Sigmoid colon (tissue), 7 donors: ENCODE measurements around the gene CBARP. TPM values are rescaled to one million over a fixed set of nuclear protein-coding genes. Genes with fewer than 3 reads are reported as not detected.
A peak's percentile ranks its signal among the peaks of the same experiment; 100 is the strongest.

Source experiments
- DNase-seq: peaks from one replicate; pipeline ENCODE4 v3.0.0-alpha.2; 2019
- H3K27ac ChIP-seq, 4 donors: fragments of 200-600 bp; sonication (generic); one replicate each; pipeline ENCODE4 v1.5.1; 2016 to 2019; ENCODE audit warnings: mild to moderate bottlenecking in 1 of 4
- H3K27me3 ChIP-seq, 3 donors: fragments of 200-600 bp; sonication (generic); one replicate each; pipeline ENCODE4 v1.5.1; 2019; ENCODE audit warnings: mild to moderate bottlenecking in 1 of 3
- H3K36me3 ChIP-seq, 4 donors: fragments of 200-600 bp; sonication (generic); one replicate each; pipeline ENCODE4 v1.5.1; 2016 to 2019
- H3K4me1 ChIP-seq, 4 donors: fragments of 200-600 bp; sonication (generic); one replicate each; pipeline ENCODE4 v1.5.1; 2017 to 2019
- H3K4me3 ChIP-seq, 4 donors: fragments of 200-600 bp; sonication (generic); one replicate each; pipeline ENCODE4 v1.5.1; 2017 to 2019; ENCODE audit warnings: mild to moderate bottlenecking in 2 of 4, moderate library complexity in 1 of 4
- H3K9me3 ChIP-seq, 4 donors: fragments of 200-600 bp in 3 of 4; sonication (generic) in 3 of 4; one replicate each; pipeline versions ENCODE4 v1.5.1 to v1.6.1; 2013 to 2019
- CTCF ChIP-seq, 4 experiments: fragments of 450-650 bp in 3 of 4; fragments of 200-600 bp in 1 of 4; IDR thresholded peaks; one replicate each; pipeline ENCODE4 v1.5.1; 2016 to 2019; ENCODE audit warnings: antibody characterized with exemption in 4 of 4, mild to moderate bottlenecking in 3 of 4, moderate library complexity in 2 of 4
- EP300 ChIP-seq, 4 donors: sonication (generic); formaldehyde crosslinking; IDR thresholded peaks; one replicate each; pipeline ENCODE4 v1.6.1; 2017; ENCODE audit warnings: antibody characterized with exemption in 4 of 4
- POLR2A ChIP-seq, 2 donors: fragments of 450-650 bp; IDR thresholded peaks; one replicate each; pipeline ENCODE4 v1.6.1; 2016; ENCODE audit warnings: antibody characterized with exemption in 2 of 2, mild to moderate bottlenecking in 2 of 2, moderate library complexity in 2 of 2
- POLR2AphosphoS5 ChIP-seq, 4 donors: sonication (generic); formaldehyde crosslinking; IDR thresholded peaks; one replicate each; pipeline ENCODE4 v1.6.1; 2017; ENCODE audit warnings: antibody characterized with exemption in 4 of 4
- WGBS, 2 donors: extraction: QIAGEN DNeasy Blood & Tissue Kit; methylation state at CpG; one replicate each; pipeline ENCODE4 v1.1.7; 2013; 5-methylcytosine and 5-hydroxymethylcytosine counted together
- intact Hi-C: fragments of 100-400 bp; cut with DNase I; formaldehyde crosslinking; loops from one replicate; pipeline ENCODE4 v1.15.1; 2023
- polyA plus RNA-seq, 3 donors: library from polyadenylated mRNA; stranded (reverse); fragments of 200-250 nt; gene quantifications; one replicate each; pipeline ENCODE4 v1.2.3, GENCODE V29; 2013
- total RNA-seq, 4 donors: library from RNA; depleted of rRNA; stranded (reverse); fragments of >200 nt; gene quantifications; one replicate each; pipeline ENCODE4 v1.1.0, GENCODE V29; 2016
- donor health status: healthy with polysubstance abuse.
- donor health status: Bipolar disorder and iron deficiency.
- donor health status: healthy.

CBARP gene
- total and polyA plus RNA-seq, 7 donors = 0.36 to 0.82 (median 0.59) TPM; not detected in 3

- intact Hi-C loops = no loop called here
- DNase-seq = no peak
- peaks cover 35 to 42% (median 41%) of the 10 kb centered on the region in 4 donors for H3K36me3 ChIP-seq
- TF ChIP-seq EP300 (IDR thresholded peaks at IDR 0.05) (peak in 1 of 4 donors; percentile 40), POLR2A (IDR thresholded peaks at IDR 0.05) (no peak)
- WGBS, 2 donors = 9 to 25% methylated on average over 8 of the region's 8 CpGs
- peaks cover 0 to 90% (median 88%) of the 10 kb centered on the region in 4 donors for H3K4me1 ChIP-seq
- no peaks in the 10 kb centered on the region for H3K27me3 ChIP-seq
- H3K27ac ChIP-seq = peak overlapping the region; percentile 94 to 100 (median 97)
- peak overlapping the region; percentile 38 to 94 (median 74) for H3K4me3 ChIP-seq
- no peaks in the 10 kb centered on the region for H3K9me3 ChIP-seq
Observed at GRCh38 chr19:1270213-1270853, 32.5 kb upstream of the CBARP start.

- 0 to 1% methylated on average over 64 of the region's 64 CpGs for WGBS, 2 donors
- TF ChIP-seq POLR2AphosphoS5 (IDR thresholded peaks at IDR 0.05) = peak; percentile 8 to 68 (median 46)
- no peak for TF ChIP-seq EP300 (IDR thresholded peaks at IDR 0.05)
- Histone ChIP-seq H3K4me1 (peaks cover 0 to 90% (median 87%) of the 10 kb centered on the region in 4 donors), H3K9me3 (no peaks in the 10 kb centered on the region), H3K36me3 (peaks cover 32 to 39% (median 37%) of the 10 kb centered on the region in 4 donors), H3K4me3 (peak overlapping the region; percentile 38 to 94 (median 74)), H3K27me3 (no peaks in the 10 kb centered on the region), H3K27ac (peak overlapping the region; percentile 94 to 100 (median 97))
- DNase-seq = peak; percentile 95
- intact Hi-C loops = loop anchor here (10.0 kb wide), 1 partner anchor 695 kb away; the partner anchor contains the start of gene BSG
Observed at GRCh38 chr19:1269478-1270212, 31.8 kb upstream of the CBARP start.

- intact Hi-C loops = loop anchor here (10.0 kb wide), 1 partner anchor 694 kb away; the partner anchor contains the start of gene BSG
Observed at GRCh38 chr19:1269065-1269477, 31.3 kb upstream of the CBARP start, which contains the start of gene CIRBP. Gene CIRBP (plus strand): TSS chr19:1269332. CDS start chr19:1270934, 1,602 bp downstream.

GRCh38 chr19:1268226-1269064 lies 30.6 kb upstream of the CBARP start:
- intact Hi-C loops = loop anchor here (10.0 kb wide), 1 partner anchor 694 kb away; the partner anchor contains the start of gene BSG
- no peaks in the 10 kb centered on the region for H3K9me3 ChIP-seq
- TF ChIP-seq EP300 (IDR thresholded peaks at IDR 0.05) (no peak), POLR2A (IDR thresholded peaks at IDR 0.05) (no peak), CTCF (IDR thresholded peaks at IDR 0.05) (no peak), POLR2AphosphoS5 (IDR thresholded peaks at IDR 0.05) (no peak)
- peak; percentile 77 for DNase-seq
- H3K36me3 ChIP-seq = peaks cover 22 to 27% (median 25%) of the 10 kb centered on the region in 4 donors
- H3K27me3 ChIP-seq = no peaks in the 10 kb centered on the region
- H3K4me1 ChIP-seq = peaks cover 0 to 78% (median 75%) of the 10 kb centered on the region in 4 donors
- H3K27ac ChIP-seq = peak overlapping the region; percentile 94 to 100 (median 97)
- 51 to 59% methylated on average over 40 of the region's 40 CpGs for WGBS, 2 donors
- peak overlapping the region in 1 of 4 donors; percentile 61 for H3K4me3 ChIP-seq

More at GRCh38 chr19:1269065-1269477, 31.3 kb upstream of the CBARP start, which contains the start of gene CIRBP:
- TF ChIP-seq POLR2A (IDR thresholded peaks at IDR 0.05) (peak; percentile 94 to 95), EP300 (IDR thresholded peaks at IDR 0.05) (peak in 1 of 4 donors; percentile 62), CTCF (IDR thresholded peaks at IDR 0.05) (no peak), POLR2AphosphoS5 (IDR thresholded peaks at IDR 0.05) (peak; percentile 97 to 100 (median 100))
- peaks cover 26 to 33% (median 31%) of the 10 kb centered on the region in 4 donors for H3K36me3 ChIP-seq
- peaks cover 0 to 84% (median 81%) of the 10 kb centered on the region in 4 donors for H3K4me1 ChIP-seq
- peak; percentile 100 for DNase-seq
- no peaks in the 10 kb centered on the region for H3K27me3 ChIP-seq
- H3K9me3 ChIP-seq = no peaks in the 10 kb centered on the region
- H3K4me3 ChIP-seq = peak within 1 kb of the TSS; percentile 38 to 94 (median 74)
- peak within 1 kb of the TSS; percentile 94 to 100 (median 97) for H3K27ac ChIP-seq
- WGBS, 2 donors = 1% methylated on average over 50 of the region's 50 CpGs
